Measurements from ENCODE around the gene DOC2A.
"Not testable (repeated sequence)": the region's sequence is repeated elsewhere in the genome, so short reads cannot be mapped to it uniquely, and the experiment has no call there.

DOC2A gene

GRCh38 chr16:29978564-29979270, 32.1 kb downstream of the DOC2A start:
- DNase-seq = no peak
- in situ Hi-C loops (cut with HindIII; ENCODE audit: low pct_ligation_motif_present, low pct_unique_long_range_greater_than_20kb, low sequenced_read_pairs) = no loop called here

- in situ Hi-C loops (cut with HindIII; ENCODE audit: low pct_ligation_motif_present, low pct_unique_long_range_greater_than_20kb, low sequenced_read_pairs) = no loop called here
- no peak for DNase-seq
These were observed 32.7 kb downstream of the DOC2A start for GRCh38 chr16:29978081-29978480.

GRCh38 chr16:29977063-29977825, 33.6 kb downstream of the DOC2A start:
- in situ Hi-C loops (cut with HindIII; ENCODE audit: low pct_ligation_motif_present, low pct_unique_long_range_greater_than_20kb, low sequenced_read_pairs) = no loop called here
- no peak for DNase-seq

GRCh38 chr16:29975811-29976511, 34.9 kb downstream of the DOC2A start:
- in situ Hi-C loops (cut with HindIII; ENCODE audit: low pct_ligation_motif_present, low pct_unique_long_range_greater_than_20kb, low sequenced_read_pairs) = no loop called here
- DNase-seq = no peak

- in situ Hi-C loops (cut with HindIII; ENCODE audit: low pct_ligation_motif_present, low pct_unique_long_range_greater_than_20kb, low sequenced_read_pairs) = no loop called here
- DNase-seq = no peak
These were observed 35.7 kb downstream of the DOC2A start for GRCh38 chr16:29975134-29975538.

- in situ Hi-C loops (cut with HindIII; ENCODE audit: low pct_ligation_motif_present, low pct_unique_long_range_greater_than_20kb, low sequenced_read_pairs) = no loop called here
- DNase-seq = no peak
These were observed 36.3 kb downstream of the DOC2A start for GRCh38 chr16:29974291-29975133.

GRCh38 chr16:29973384-29974246, 37.2 kb downstream of the DOC2A start, which contains the start of gene TAOK2:
TSS of gene TAOK2 (plus strand) at chr16:29973868. CDS start at chr16:29977773, 3,905 bp downstream.
- peak; percentile 99 for DNase-seq
- in situ Hi-C loops (cut with HindIII; ENCODE audit: low pct_ligation_motif_present, low pct_unique_long_range_greater_than_20kb, low sequenced_read_pairs) = no loop called here

GRCh38 chr16:29972992-29973383, 37.8 kb downstream of the DOC2A start:
- in situ Hi-C loops (cut with HindIII; ENCODE audit: low pct_ligation_motif_present, low pct_unique_long_range_greater_than_20kb, low sequenced_read_pairs) = no loop called here
- DNase-seq = no peak

GRCh38 chr16:29972500-29972899, 38.3 kb downstream of the DOC2A start:
- DNase-seq = no peak
- in situ Hi-C loops (cut with HindIII; ENCODE audit: low pct_ligation_motif_present, low pct_unique_long_range_greater_than_20kb, low sequenced_read_pairs) = no loop called here

- DNase-seq = no peak
- in situ Hi-C loops (cut with HindIII; ENCODE audit: low pct_ligation_motif_present, low pct_unique_long_range_greater_than_20kb, low sequenced_read_pairs) = no loop called here
These were observed 39.5 kb downstream of the DOC2A start for GRCh38 chr16:29971304-29971703.

GRCh38 chr16:29968205-29968604, 42.6 kb downstream of the DOC2A start:
- in situ Hi-C loops (cut with HindIII; ENCODE audit: low pct_ligation_motif_present, low pct_unique_long_range_greater_than_20kb, low sequenced_read_pairs) = no loop called here
- no peak for DNase-seq

GRCh38 chr16:29963021-29963743, 47.6 kb downstream of the DOC2A start:
- no peak for DNase-seq
- in situ Hi-C loops (cut with HindIII; ENCODE audit: low pct_ligation_motif_present, low pct_unique_long_range_greater_than_20kb, low sequenced_read_pairs) = no loop called here

GRCh38 chr16:29962344-29962994, 48.4 kb downstream of the DOC2A start:
- in situ Hi-C loops (cut with HindIII; ENCODE audit: low pct_ligation_motif_present, low pct_unique_long_range_greater_than_20kb, low sequenced_read_pairs) = no loop called here
- peak; percentile 43 for DNase-seq

GRCh38 chr16:29961479-29962343, 49.1 kb downstream of the DOC2A start, which contains the start of gene TMEM219:
TSS of gene TMEM219 (plus strand) at chr16:29962079. CDS start at chr16:29963144, 1,065 bp downstream.
- DNase-seq = peak; percentile 95
- in situ Hi-C loops (cut with HindIII; ENCODE audit: low pct_ligation_motif_present, low pct_unique_long_range_greater_than_20kb, low sequenced_read_pairs) = no loop called here

GRCh38 chr16:29961127-29961478, 49.7 kb downstream of the DOC2A start:
- DNase-seq = no peak
- in situ Hi-C loops (cut with HindIII; ENCODE audit: low pct_ligation_motif_present, low pct_unique_long_range_greater_than_20kb, low sequenced_read_pairs) = no loop called here

GRCh38 chr16:29959821-29960220, 51.0 kb downstream of the DOC2A start:
- in situ Hi-C loops (cut with HindIII; ENCODE audit: low pct_ligation_motif_present, low pct_unique_long_range_greater_than_20kb, low sequenced_read_pairs); DNase-seq: not testable (repeated sequence)

All from ACHN (cell line).